ENCODE data around the gene HIRIP3.
"Not testable (repeated sequence)": the region's sequence is repeated elsewhere in the genome, so short reads cannot be mapped to it uniquely, and the experiment has no call there.

Gene HIRIP3

GRCh38 chr16:30015450-30015849, 20.0 kb upstream of the HIRIP3 start:
- not testable (repeated sequence) for FAIRE-seq

- not testable (repeated sequence) for FAIRE-seq
Observed at GRCh38 chr16:30012598-30012997, 17.2 kb upstream of the HIRIP3 start.

- no peak for FAIRE-seq
Observed at GRCh38 chr16:30011714-30012504, 16.5 kb upstream of the HIRIP3 start.

- no peak for FAIRE-seq
Observed at GRCh38 chr16:30010844-30011713, 15.7 kb upstream of the HIRIP3 start, which contains the start of gene DOC2A. Gene DOC2A, minus strand, starts transcription at chr16:30011027. Its CDS starts 805 bp downstream, at chr16:30010222.

GRCh38 chr16:30009990-30010843, 14.8 kb upstream of the HIRIP3 start:
- no peak for FAIRE-seq

GRCh38 chr16:30009085-30009862, 13.9 kb upstream of the HIRIP3 start:
- FAIRE-seq = no peak

GRCh38 chr16:30007378-30007895, 12.0 kb upstream of the HIRIP3 start:
- no peak for FAIRE-seq

- FAIRE-seq = no peak
Observed at GRCh38 chr16:30006659-30007377, 11.4 kb upstream of the HIRIP3 start.

GRCh38 chr16:30006095-30006473, 10.7 kb upstream of the HIRIP3 start:
- FAIRE-seq = no peak

GRCh38 chr16:30005341-30006094, 10.1 kb upstream of the HIRIP3 start:
- peak; percentile 82 for FAIRE-seq

- FAIRE-seq = no peak
Observed at GRCh38 chr16:30004811-30005242, 9.4 kb upstream of the HIRIP3 start.

GRCh38 chr16:30004424-30004776, 9.0 kb upstream of the HIRIP3 start:
- FAIRE-seq = no peak

GRCh38 chr16:30003670-30004423, 8.4 kb upstream of the HIRIP3 start:
- no peak for FAIRE-seq

GRCh38 chr16:30002614-30003346, 7.4 kb upstream of the HIRIP3 start:
- FAIRE-seq = no peak

- no peak for FAIRE-seq
Observed at GRCh38 chr16:30000735-30001631, 5.6 kb upstream of the HIRIP3 start.

- FAIRE-seq = no peak
Observed at GRCh38 chr16:29999605-30000004, 4.2 kb upstream of the HIRIP3 start.

- FAIRE-seq = no peak
Observed at GRCh38 chr16:29996766-29997250, 1.4 kb upstream of the HIRIP3 start.

Measured in G401.6 (cell line).